ENCODE data around the gene ST7.

Gene ST7

GRCh38 chr7:117076426-117076943 lies 123.2 kb downstream of the ST7 start:
- Histone ChIP-seq H3K4me3 (ENCODE audit: low read depth, low read length) (no peak overlapping the region), H3K27me3 (no peaks in the 10 kb centered on the region), H3K9me3 (no peaks in the 10 kb centered on the region), H3K4me1 (peaks cover 21% of the 10 kb centered on the region), H3K36me3 (no peaks in the 10 kb centered on the region)
- TF ChIP-seq, protein P1, sequence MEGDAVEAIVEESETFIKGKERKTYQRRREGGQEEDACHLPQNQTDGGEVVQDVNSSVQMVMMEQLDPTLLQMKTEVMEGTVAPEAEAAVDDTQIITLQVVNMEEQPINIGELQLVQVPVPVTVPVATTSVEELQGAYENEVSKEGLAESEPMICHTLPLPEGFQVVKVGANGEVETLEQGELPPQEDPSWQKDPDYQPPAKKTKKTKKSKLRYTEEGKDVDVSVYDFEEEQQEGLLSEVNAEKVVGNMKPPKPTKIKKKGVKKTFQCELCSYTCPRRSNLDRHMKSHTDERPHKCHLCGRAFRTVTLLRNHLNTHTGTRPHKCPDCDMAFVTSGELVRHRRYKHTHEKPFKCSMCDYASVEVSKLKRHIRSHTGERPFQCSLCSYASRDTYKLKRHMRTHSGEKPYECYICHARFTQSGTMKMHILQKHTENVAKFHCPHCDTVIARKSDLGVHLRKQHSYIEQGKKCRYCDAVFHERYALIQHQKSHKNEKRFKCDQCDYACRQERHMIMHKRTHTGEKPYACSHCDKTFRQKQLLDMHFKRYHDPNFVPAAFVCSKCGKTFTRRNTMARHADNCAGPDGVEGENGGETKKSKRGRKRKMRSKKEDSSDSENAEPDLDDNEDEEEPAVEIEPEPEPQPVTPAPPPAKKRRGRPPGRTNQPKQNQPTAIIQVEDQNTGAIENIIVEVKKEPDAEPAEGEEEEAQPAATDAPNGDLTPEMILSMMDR (IDR thresholded peaks at IDR 0.05; ENCODE audit: low read depth, low read length), result no peak
- no peak for DNase-seq

DNA sequence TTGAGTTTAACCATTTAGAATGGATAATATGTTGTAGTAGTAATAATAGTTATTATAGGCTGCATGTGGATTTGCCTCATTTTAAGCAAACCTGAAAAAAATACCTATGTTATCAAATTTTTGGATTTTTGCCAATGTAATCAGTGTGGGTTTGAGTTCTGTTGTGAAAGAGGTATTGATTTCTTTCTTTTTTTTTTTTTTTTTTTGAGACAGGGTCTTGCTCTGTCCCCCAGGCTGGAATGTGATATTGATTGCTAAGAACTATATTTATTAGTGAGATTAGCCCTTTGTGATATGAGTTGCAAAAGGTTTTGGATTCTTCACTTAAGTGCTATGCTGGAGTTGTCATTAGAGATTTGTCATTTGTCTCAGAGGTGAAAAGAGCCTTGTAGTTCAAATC lies 124.4 kb downstream of the ST7 start:
- no peaks in the 10 kb centered on the region for H3K9me3 ChIP-seq
- DNase-seq, result no peak
- no peaks in the 10 kb centered on the region for H3K27me3 ChIP-seq
- no peak overlapping the region for H3K4me3 ChIP-seq (ENCODE audit: low read depth, low read length)
- no peaks in the 10 kb centered on the region for H3K36me3 ChIP-seq
- TF ChIP-seq, protein P1 (IDR thresholded peaks at IDR 0.05; ENCODE audit: low read depth, low read length), result no peak
- peaks cover 9% of the 10 kb centered on the region for H3K4me1 ChIP-seq

- Histone ChIP-seq H3K27me3 (no peaks in the 10 kb centered on the region), H3K36me3 (no peaks in the 10 kb centered on the region), H3K4me3 (ENCODE audit: low read depth, low read length) (no peak overlapping the region), H3K9me3 (no peaks in the 10 kb centered on the region), H3K4me1 (peaks cover 27% of the 10 kb centered on the region)
- DNase-seq, result no peak
- TF ChIP-seq, protein P1 (IDR thresholded peaks at IDR 0.05; ENCODE audit: low read depth, low read length), result no peak
These were observed 129.3 kb downstream of the ST7 start for GRCh38 chr7:117082647-117083046.

DNA sequence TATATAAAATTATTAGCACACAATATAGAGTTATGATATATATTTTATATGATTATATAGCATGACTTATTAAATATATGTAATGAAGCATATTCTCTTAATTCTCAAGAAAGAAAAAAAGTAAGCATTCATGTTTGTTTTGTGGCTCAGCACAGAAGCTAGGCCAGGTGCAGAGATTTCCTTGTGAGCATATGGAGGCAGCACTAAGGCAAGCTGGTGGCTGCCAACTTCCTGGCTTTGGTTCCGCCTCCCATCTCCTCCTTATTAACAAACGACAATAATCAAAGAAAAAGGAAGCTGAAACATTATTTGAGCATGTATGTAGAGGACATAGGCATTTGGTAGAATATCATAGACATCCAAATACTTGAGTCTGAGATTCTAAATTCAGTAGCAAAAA lies 130.3 kb downstream of the ST7 start:
- TF ChIP-seq, protein P1 (IDR thresholded peaks at IDR 0.05; ENCODE audit: low read depth, low read length), result no peak
- DNase-seq, result no peak

DNA sequence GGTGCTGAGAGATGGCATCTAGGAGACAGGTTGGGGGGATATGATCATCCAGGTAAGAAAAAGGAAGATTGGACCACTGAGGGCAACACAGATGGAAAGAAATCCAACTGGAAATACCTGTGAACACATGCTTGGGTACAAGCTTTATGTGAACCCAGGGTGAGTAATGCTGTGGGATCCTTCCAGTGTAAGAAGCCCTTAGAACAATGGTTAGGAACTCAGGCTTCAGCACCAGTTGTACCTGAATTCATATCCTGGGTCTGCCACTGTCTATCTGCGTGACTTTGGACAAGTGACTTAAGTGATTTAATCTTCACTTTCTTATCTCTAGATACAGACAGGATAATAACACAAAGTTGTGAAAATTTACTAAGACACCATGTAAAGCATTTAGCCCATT lies 131.0 kb downstream of the ST7 start:
- H3K27me3 ChIP-seq, result no peaks in the 10 kb centered on the region
- H3K4me1 ChIP-seq, result peaks cover 32% of the 10 kb centered on the region
- no peaks in the 10 kb centered on the region for H3K9me3 ChIP-seq
- no peak for DNase-seq
- H3K4me3 ChIP-seq (ENCODE audit: low read depth, low read length), result no peak overlapping the region
- H3K36me3 ChIP-seq, result no peaks in the 10 kb centered on the region
- TF ChIP-seq, protein P1 (IDR thresholded peaks at IDR 0.05; ENCODE audit: low read depth, low read length), result no peak

More for the DNA sequence above, 130.3 kb downstream of the ST7 start:
- Histone ChIP-seq H3K36me3 (no peaks in the 10 kb centered on the region), H3K27me3 (no peaks in the 10 kb centered on the region), H3K9me3 (no peaks in the 10 kb centered on the region), H3K4me1 (peaks cover 33% of the 10 kb centered on the region), H3K4me3 (ENCODE audit: low read depth, low read length) (no peak overlapping the region)

GRCh38 chr7:117085275-117085674 lies 132.0 kb downstream of the ST7 start:
- H3K4me3 ChIP-seq (ENCODE audit: low read depth, low read length), result no peak overlapping the region
- H3K9me3 ChIP-seq, result no peaks in the 10 kb centered on the region
- H3K27me3 ChIP-seq, result no peaks in the 10 kb centered on the region
- no peak for DNase-seq
- TF ChIP-seq, protein P1 (IDR thresholded peaks at IDR 0.05; ENCODE audit: low read depth, low read length), result no peak
- H3K36me3 ChIP-seq, result no peaks in the 10 kb centered on the region
- peaks cover 32% of the 10 kb centered on the region for H3K4me1 ChIP-seq

Measured in BE2C (cell line).